GM12878 (cell line): Measurements from ENCODE around the gene ADAMTS17. TPM values are rescaled to one million over a fixed set of nuclear protein-coding genes. Genes with fewer than 3 reads are reported as not detected.

ENCODE experiments used
- ATAC-seq: fragments of 200-7000 bp; cut with Tn5 transposase; 3 replicates; pipeline ENCODE4 v1.9.1; 2020; ENCODE audit warnings: mild to moderate bottlenecking, moderate library complexity
- BruUV-seq: library from RNA; stranded (reverse); fragments of 400-500 nt; replicated peaks from 2 replicates; lab custom pipeline; 2021; lab: Mats Ljungman, UMichigan
- CTCF ChIA-PET: fragments of 300-600 bp; sonication (Branson Sonifier 250); formaldehyde crosslinking; extraction: SDS; loops from one replicate; lab custom pipeline; 2021; ENCODE audit warnings: inconsistent platforms; lab: Yijun Ruan, JAX
- POLR2A ChIA-PET: fragments of 350-600 bp; formaldehyde crosslinking; extraction: SDS; loops from one replicate; lab custom pipeline; 2021; ENCODE audit warnings: inconsistent platforms; lab: Charles Lee
- RAD21 ChIA-PET: fragments of 300-600 bp; sonication (Branson Sonifier 250); formaldehyde crosslinking; loops from one replicate; lab custom pipeline; 2023; ENCODE audit warnings: antibody characterized with exemption; ENCODE audit not compliant: unreplicated experiment; lab: Charles Lee
- SMC1A ChIA-PET: fragments of 300-600 bp; sonication (Branson Sonifier 250); formaldehyde crosslinking; loops from one replicate; lab custom pipeline; 2023; ENCODE audit not compliant: unreplicated experiment, uncharacterized antibody; lab: Charles Lee
- DNase-seq: peaks from one replicate; pipeline ENCODE4 v3.0.0-alpha.2; 2011; ENCODE audit warnings: low read depth, low spot score
- FAIRE-seq: peaks from 3 replicates; lab custom pipeline; 2011; peaks lifted over from hg19 to GRCh38; lab: Jason Lieb, UNC
- H2AFZ ChIP-seq: 2 replicates; pipeline ENCODE4 v1.6.0; 2011; ENCODE audit warnings: low read depth, low read length, control low read depth; ENCODE audit not compliant: control insufficient read depth
- H3K27ac ChIP-seq: 2 replicates; pipeline ENCODE4 v1.5.1; 2011; ENCODE audit warnings: control low read depth; ENCODE audit not compliant: control insufficient read depth, insufficient read depth
- H3K27me3 ChIP-seq, 2 experiments: replicated peaks in 1 of 2; 2 replicates each; pipeline versions ENCODE4 v1.6.0 to v1.6.1; 2011; ENCODE audit warnings: low read length in 1 of 2; ENCODE audit not compliant: control insufficient read depth in 2 of 2, insufficient read depth in 2 of 2
- H3K36me3 ChIP-seq, 2 experiments: 2 replicates each; pipeline ENCODE4 v1.5.1; 2011; ENCODE audit warnings: low read length in 1 of 2; ENCODE audit not compliant: control insufficient read depth in 2 of 2, insufficient read depth in 2 of 2
- H3K4me1 ChIP-seq: 2 replicates; pipeline ENCODE4 v1.6.1; 2011; ENCODE audit warnings: mild to moderate bottlenecking, low read length, moderate library complexity, mixed read lengths; ENCODE audit not compliant: control insufficient read depth, insufficient read depth
- H3K4me2 ChIP-seq: 2 replicates; pipeline ENCODE4 v1.6.0; 2011; ENCODE audit warnings: control low read depth; ENCODE audit not compliant: control insufficient read depth, insufficient read depth
- H3K4me3 ChIP-seq: fragments of 200-600 bp; sonication (generic); 2 replicates; pipeline ENCODE4 v1.5.1; 2016
- H3K79me2 ChIP-seq: 2 replicates; pipeline ENCODE4 v1.6.0; 2011; ENCODE audit warnings: low read length; ENCODE audit not compliant: control insufficient read depth, insufficient read depth
- H3K9ac ChIP-seq: 2 replicates; pipeline ENCODE4 v1.8.0; 2011; ENCODE audit warnings: low read length, control low read depth, mixed read lengths; ENCODE audit not compliant: control insufficient read depth, insufficient read depth
- H3K9me3 ChIP-seq: replicated peaks from 3 replicates; pipeline ENCODE4 v1.5.1; 2011; ENCODE audit warnings: mild to moderate bottlenecking, low read length; ENCODE audit not compliant: control insufficient read depth, insufficient read depth
- H4K20me1 ChIP-seq: 2 replicates; pipeline ENCODE4 v1.6.0; 2011; ENCODE audit not compliant: control insufficient read depth, insufficient read depth
- BCL3 ChIP-seq: IDR thresholded peaks from 2 replicates; pipeline ENCODE4 v1.6.1; 2011; ENCODE audit warnings: borderline replicate concordance, low read depth, mild to moderate bottlenecking, moderate library complexity, low read length; ENCODE audit not compliant: insufficient read depth, poor library complexity, severe bottlenecking
- RB1 ChIP-seq: fragments of 450-650 bp; formaldehyde crosslinking; IDR thresholded peaks from 2 replicates; pipeline ENCODE4 v1.6.1; 2017; ENCODE audit warnings: mild to moderate bottlenecking, borderline replicate concordance
- USF2 ChIP-seq: IDR thresholded peaks from 2 replicates; pipeline ENCODE4 v1.6.1; 2011; ENCODE audit warnings: low read depth, low read length, improper control_type of control experiment, borderline replicate concordance
- WGBS: methylation state at CpG from one replicate; pipeline ENCODE4 v1.1.6; 2016; ENCODE audit warnings: low lambda C conversion rate; ENCODE audit not compliant: insufficient replicate concordance, insufficient coverage; ENCODE audit errors: missing lambda C conversion rate; 5-methylcytosine and 5-hydroxymethylcytosine counted together
- in situ Hi-C: fragments of 300-500 bp; cut with MboI; formaldehyde crosslinking; loops from 9 replicates; pipeline ENCODE4 v1.14.3; 2018; ENCODE audit warnings: mixed read lengths
- intact Hi-C: fragments of 100-400 bp; cut with micrococcal nuclease; formaldehyde crosslinking; loops from one replicate; pipeline ENCODE4 v1.14.2; 2022; ENCODE audit not compliant: unreplicated experiment
- polyA plus RNA-seq, 11 experiments: library from polyadenylated mRNA; depleted of rRNA in 4 of 11; unstranded in 6 of 11; stranded (reverse) in 5 of 11; fragments of >200 nt; fragmentation: Nextera tagmentation in 4 of 11; fragmentation: Illumina TruSeq in 1 of 11; extraction: Ambion mirVana in 4 of 11; extraction: Trizol in 1 of 11; gene quantifications; 1 replicate in 1 of 11; 2 replicates in 10 of 11; pipeline versions ENCODE4 v1.2.1 to v1.2.3, GENCODE V29; 2011 to 2016; ENCODE audit warnings: inconsistent platforms in 2 of 11, missing spikeins in 2 of 11, low read depth in 1 of 11
- total RNA-seq, 4 experiments: library from RNA; depleted of rRNA in 3 of 4; stranded (reverse); fragments of >200 nt in 3 of 4; fragmentation: Illumina TruSeq in 1 of 4; extraction: Trizol in 1 of 4; gene quantifications; 2 replicates each; pipeline versions ENCODE4 v1.2.1 to v1.2.3, GENCODE V29; 2013 to 2021

Gene ADAMTS17
- total and polyA plus RNA-seq, 10 of the 15 experiments (the other 5 are each of a cell fraction or from before 2014, with no cell fraction given) = 0.04 to 0.50 (median 0.10) TPM; not detected in 4

GRCh38 chr15:100210338-100210737 lies 131.4 kb downstream of the ADAMTS17 start:
- RAD21 ChIA-PET = no interaction called here
- Histone ChIP-seq H3K27ac (no peak overlapping the region), H3K9me3 (no peaks in the 10 kb centered on the region; the same call in 2 of the 3 replicates), H3K27me3 (no peaks in the 10 kb centered on the region), H3K4me1 (no peaks in the 10 kb centered on the region), H3K4me2 (no peak overlapping the region), H4K20me1 (no peaks in the 10 kb centered on the region), H2AFZ (no peak overlapping the region), H3K9ac (no peak overlapping the region), H3K4me3 (no peak overlapping the region), H3K79me2 (no peaks in the 10 kb centered on the region), H3K36me3 (no peaks in the 10 kb centered on the region)
- in situ Hi-C loops (no loop called here), intact Hi-C loops (no loop called here)
- TF ChIP-seq BCL3 = no peak
- no peak for TF ChIP-seq RB1
- TF ChIP-seq USF2 = no peak
- SMC1A ChIA-PET = interaction anchor here (0.8 kb wide), 1 partner anchor 9 kb away, joined by 3 read pairs; no protein-coding TSS in a partner anchor
- FAIRE-seq = no peak
- 80% methylated on average over 5 of the region's 5 CpGs for WGBS
- ATAC-seq = no peak
- CTCF ChIA-PET = no interaction called here
- no peak for DNase-seq
- POLR2A ChIA-PET = interaction anchor here (0.6 kb wide), 1 partner anchor 21 kb away, joined by 3 read pairs; no protein-coding TSS in a partner anchor
- no TSS peak for BruUV-seq
